Measurements from ENCODE around the gene CERCAM.

CERCAM gene

GRCh38 chr9:128420651-128421481, at the start of gene CERCAM:
Gene CERCAM (plus strand): TSS chr9:128420857. CDS start chr9:128420878, 21 bp downstream.
- peak; percentile 22 to 23 for DNase-seq

- DNase-seq = no peak
Measured at GRCh38 chr9:128371630-128372117, 49.0 kb upstream of the CERCAM start.

GRCh38 chr9:128372188-128372641, 48.4 kb upstream of the CERCAM start:
- no peak for DNase-seq

GRCh38 chr9:128372784-128373183, 47.9 kb upstream of the CERCAM start:
- no peak for DNase-seq

- no peak for DNase-seq
Measured at GRCh38 chr9:128374221-128374675, 46.4 kb upstream of the CERCAM start.

- no peak for DNase-seq
Measured at GRCh38 chr9:128375865-128376264, 44.8 kb upstream of the CERCAM start.

GRCh38 chr9:128382261-128382660, 38.4 kb upstream of the CERCAM start:
- no peak for DNase-seq

- DNase-seq = no peak
Measured at GRCh38 chr9:128383007-128383753, 37.5 kb upstream of the CERCAM start.

- DNase-seq = no peak
Measured at GRCh38 chr9:128383791-128384190, 36.9 kb upstream of the CERCAM start.

- no peak for DNase-seq
Measured at GRCh38 chr9:128384801-128385495, 35.7 kb upstream of the CERCAM start.

- DNase-seq = no peak
Measured at GRCh38 chr9:128385496-128386460, 34.9 kb upstream of the CERCAM start.

GRCh38 chr9:128388150-128388549, 32.5 kb upstream of the CERCAM start:
- no peak for DNase-seq

GRCh38 chr9:128389395-128390149, 31.1 kb upstream of the CERCAM start:
- no peak for DNase-seq

GRCh38 chr9:128390150-128390812, 30.4 kb upstream of the CERCAM start:
- no peak for DNase-seq

- DNase-seq = no peak
Measured at GRCh38 chr9:128390813-128391711, 29.6 kb upstream of the CERCAM start.

- no peak for DNase-seq
Measured at GRCh38 chr9:128391956-128392301, 28.7 kb upstream of the CERCAM start.

GRCh38 chr9:128392302-128393144, 28.1 kb upstream of the CERCAM start:
- no peak for DNase-seq

GRCh38 chr9:128393145-128393775, 27.4 kb upstream of the CERCAM start:
- DNase-seq = no peak
